OCI-LY7 (cell line): ENCODE data around the gene PPM1G.

Experiments
- EZH2phosphoT487 ChIP-seq: fragments of 200-600 bp; sonication (generic); IDR thresholded peaks from 2 replicates; pipeline ENCODE4 v1.6.1; 2018; ENCODE audit warnings: low read depth, borderline replicate concordance, mild to moderate bottlenecking, mixed run types, antibody characterized with exemption, low read length, moderate library complexity, mixed read lengths
- TF ChIP-seq, protein P1 (sequence below): fragments of 200-600 bp; sonication (generic); conservative IDR thresholded peaks from 2 replicates; pipeline ENCODE4 v1.5.1; 2014; ENCODE audit warnings: mild to moderate bottlenecking, antibody characterized with exemption, low read length, moderate library complexity, mixed read lengths

DNA sequence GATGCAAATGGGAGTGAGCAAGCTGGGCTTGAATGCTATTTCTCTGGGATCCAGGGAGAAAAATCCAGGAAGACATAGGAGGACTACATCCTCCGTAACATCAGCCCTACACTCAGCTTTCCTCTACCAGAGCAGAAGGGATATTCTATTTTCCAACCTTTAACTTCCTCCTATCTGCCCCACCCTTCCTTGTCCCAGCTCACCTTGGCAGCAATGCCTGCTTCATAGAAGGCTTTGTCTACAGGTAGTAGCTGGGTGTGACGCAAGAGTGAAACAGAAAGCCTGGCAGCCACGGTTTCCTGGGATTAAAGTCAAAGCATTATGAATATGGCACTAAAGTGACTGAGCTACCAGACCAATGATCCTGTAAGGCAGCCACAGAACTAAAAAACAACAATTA, 36.7 kb upstream of the PPM1G start:
- TF ChIP-seq, protein P1, sequence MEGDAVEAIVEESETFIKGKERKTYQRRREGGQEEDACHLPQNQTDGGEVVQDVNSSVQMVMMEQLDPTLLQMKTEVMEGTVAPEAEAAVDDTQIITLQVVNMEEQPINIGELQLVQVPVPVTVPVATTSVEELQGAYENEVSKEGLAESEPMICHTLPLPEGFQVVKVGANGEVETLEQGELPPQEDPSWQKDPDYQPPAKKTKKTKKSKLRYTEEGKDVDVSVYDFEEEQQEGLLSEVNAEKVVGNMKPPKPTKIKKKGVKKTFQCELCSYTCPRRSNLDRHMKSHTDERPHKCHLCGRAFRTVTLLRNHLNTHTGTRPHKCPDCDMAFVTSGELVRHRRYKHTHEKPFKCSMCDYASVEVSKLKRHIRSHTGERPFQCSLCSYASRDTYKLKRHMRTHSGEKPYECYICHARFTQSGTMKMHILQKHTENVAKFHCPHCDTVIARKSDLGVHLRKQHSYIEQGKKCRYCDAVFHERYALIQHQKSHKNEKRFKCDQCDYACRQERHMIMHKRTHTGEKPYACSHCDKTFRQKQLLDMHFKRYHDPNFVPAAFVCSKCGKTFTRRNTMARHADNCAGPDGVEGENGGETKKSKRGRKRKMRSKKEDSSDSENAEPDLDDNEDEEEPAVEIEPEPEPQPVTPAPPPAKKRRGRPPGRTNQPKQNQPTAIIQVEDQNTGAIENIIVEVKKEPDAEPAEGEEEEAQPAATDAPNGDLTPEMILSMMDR: no peak
- TF ChIP-seq EZH2phosphoT487: no peak
